SK-N-MC (cell line): ENCODE measurements around the gene STK33.

Source experiments
- EZH2 ChIP-seq: fragments of 200-600 bp; sonication (generic); IDR thresholded peaks from one replicate; pipeline ENCODE4 v1.6.1; 2017; ENCODE audit warnings: antibody characterized with exemption
- FOXP2 ChIP-seq: optimal IDR thresholded peaks from 2 replicates; pipeline ENCODE3; 2011; ENCODE audit warnings: mild to moderate bottlenecking, moderate library complexity; ENCODE audit not compliant: insufficient read depth; ENCODE audit errors: extremely low read length, control extremely low read depth
- POLR2AphosphoS5 ChIP-seq: IDR thresholded peaks from 2 replicates; pipeline ENCODE4 v1.6.1; 2012; ENCODE audit warnings: mild to moderate bottlenecking, low read depth, low read length, borderline replicate concordance

DNA sequence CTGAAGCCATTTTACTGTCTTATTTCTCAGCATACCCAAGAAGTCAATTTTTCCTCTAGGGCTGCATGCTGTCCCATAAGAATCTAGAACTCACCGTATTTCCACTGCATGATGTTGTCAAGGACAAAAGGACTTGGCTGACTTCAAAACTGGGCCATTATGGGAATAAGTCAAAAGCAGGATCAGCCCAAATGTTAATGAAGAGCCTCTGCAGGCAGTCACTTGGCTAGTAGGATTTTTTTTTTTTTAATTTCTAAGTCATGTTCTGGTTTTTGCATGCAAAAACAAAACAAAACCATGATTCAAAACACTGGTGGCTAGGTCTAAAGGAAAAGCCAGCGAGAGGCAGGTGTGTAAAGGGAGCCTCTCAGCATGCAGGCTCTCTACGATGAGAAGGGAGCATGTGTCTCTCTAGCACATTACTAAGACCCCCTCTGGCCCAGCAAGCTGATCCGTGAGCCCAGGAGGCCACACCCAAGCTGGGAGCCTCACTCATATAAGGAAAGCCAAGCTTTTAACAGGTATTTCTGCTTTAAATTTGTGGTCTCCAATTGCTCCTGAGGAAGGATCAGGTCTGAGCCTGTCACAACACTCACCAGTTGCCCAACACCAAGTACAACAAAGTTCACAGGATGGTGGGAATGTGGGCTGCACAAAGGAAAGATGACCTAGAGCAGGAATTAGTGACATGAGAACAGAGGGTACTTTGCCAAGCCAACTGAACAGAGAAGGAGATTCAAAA is 21.4 kb upstream of the STK33 start:
- TF ChIP-seq FOXP2 (no peak), POLR2AphosphoS5 (no peak), EZH2 (no peak)
